Measurements from ENCODE around the gene RBMS3.
"Not testable (repeated sequence)": the region's sequence is repeated elsewhere in the genome, so short reads cannot be mapped to it uniquely, and the experiment has no call there.

The RBMS3 gene

DNA sequence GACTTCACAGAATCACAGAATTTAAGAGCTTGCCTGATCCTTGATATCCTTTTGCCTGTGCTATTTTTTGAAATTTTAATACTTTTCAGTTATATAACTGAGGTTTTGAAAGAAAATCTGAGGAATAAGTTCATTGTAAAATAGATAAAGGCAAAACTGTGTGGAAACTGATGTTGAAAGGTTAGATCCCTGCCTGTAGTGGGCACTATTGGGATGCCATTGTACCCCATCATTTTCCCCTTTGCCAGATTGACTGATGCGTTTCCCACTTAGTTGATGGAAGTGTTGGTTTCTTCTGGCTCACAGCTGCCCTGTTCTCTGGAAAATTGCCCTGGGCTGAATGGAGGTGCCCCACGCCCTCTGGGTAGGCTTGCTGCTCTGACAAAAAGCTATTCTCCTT is 387.9 kb downstream of the RBMS3 start:
- H3K4me3 ChIP-seq (ENCODE audit: control insufficient read depth in 1 of 7, extremely low read depth in 1 of 7, insufficient read depth in 4 of 7, low read depth in 2 of 7, low read length in 6 of 7): no peak overlapping the region
- H3K36me3 ChIP-seq (ENCODE audit: control insufficient read depth in 4 of 4, insufficient read depth in 4 of 4, low read length in 3 of 4): no peaks in the 10 kb centered on the region
- H3K27me3 ChIP-seq (replicated peaks in 2 of 5; ENCODE audit: control insufficient read depth in 4 of 5, insufficient read depth in 5 of 5, low read length in 4 of 5): no peaks in the 10 kb centered on the region
- no peaks in the 10 kb centered on the region for H3K9me3 ChIP-seq (ENCODE audit: control extremely low read depth in 1 of 5, control insufficient read depth in 4 of 5, insufficient read depth in 2 of 5, low read depth in 1 of 5, low read length in 4 of 5)
- CTCF ChIA-PET: interaction anchor here (0.6 kb wide), 1 partner anchor 151 kb away, joined by 3 read pairs; no protein-coding TSS in a partner anchor
- no peak for DNase-seq
- POLR2A ChIA-PET: no interaction called here
- no CpG with 5 or more reads among the region's 2 CpGs for WGBS (ENCODE audit: insufficient coverage)
- H3K4me1 ChIP-seq (ENCODE audit: control extremely low read depth in 1 of 4, control insufficient read depth in 4 of 4, insufficient read depth in 4 of 4, low read length in 3 of 4): no peaks in the 10 kb centered on the region
- no peak overlapping the region for H3K27ac ChIP-seq (ENCODE audit: insufficient read depth in 1 of 2, low read depth in 1 of 2, low read length in 2 of 2, poor library complexity in 1 of 2, severe bottlenecking in 2 of 2)

GRCh38 chr3:29670476-29670875 is 389.6 kb downstream of the RBMS3 start:
- H3K4me3 ChIP-seq (ENCODE audit: control insufficient read depth in 1 of 7, extremely low read depth in 1 of 7, insufficient read depth in 4 of 7, low read depth in 2 of 7, low read length in 6 of 7); POLR2A ChIA-PET; H3K4me1 ChIP-seq (ENCODE audit: control extremely low read depth in 1 of 4, control insufficient read depth in 4 of 4, insufficient read depth in 4 of 4, low read length in 3 of 4); DNase-seq; H3K36me3 ChIP-seq (ENCODE audit: control insufficient read depth in 4 of 4, insufficient read depth in 4 of 4, low read length in 3 of 4); H3K9me3 ChIP-seq (ENCODE audit: control extremely low read depth in 1 of 5, control insufficient read depth in 4 of 5, insufficient read depth in 2 of 5, low read depth in 1 of 5, low read length in 4 of 5); H3K27me3 ChIP-seq (replicated peaks in 2 of 5; ENCODE audit: control insufficient read depth in 4 of 5, insufficient read depth in 5 of 5, low read length in 4 of 5); CTCF ChIA-PET; H3K27ac ChIP-seq (ENCODE audit: insufficient read depth in 1 of 2, low read depth in 1 of 2, low read length in 2 of 2, poor library complexity in 1 of 2, severe bottlenecking in 2 of 2): not testable (repeated sequence)
- WGBS (ENCODE audit: insufficient coverage): 97% methylated on average over 7 of the region's 7 CpGs

DNA sequence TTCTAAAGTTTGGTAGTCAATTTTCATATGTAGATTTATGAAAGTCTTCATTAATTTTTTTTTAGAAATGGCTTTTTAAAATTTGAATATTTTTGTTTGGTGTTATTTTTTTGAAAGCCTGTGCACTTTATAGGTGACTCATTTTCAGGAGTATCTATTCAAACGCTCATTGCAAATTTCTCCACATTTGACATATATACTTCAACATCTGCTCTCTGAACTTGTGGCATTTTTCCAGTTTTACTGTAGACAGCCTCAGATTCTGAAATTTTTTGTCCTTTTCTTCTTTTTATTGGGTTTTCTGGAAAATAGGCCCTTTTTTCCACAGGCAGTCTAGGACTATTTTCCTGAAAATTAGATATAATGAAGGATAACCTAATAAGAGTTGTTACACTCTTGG is 396.6 kb downstream of the RBMS3 start:
- DNase-seq: no peak
- ChIA-PET CTCF (no interaction called here), POLR2A (no interaction called here)
- Histone ChIP-seq H3K4me1 (ENCODE audit: control extremely low read depth in 1 of 4, control insufficient read depth in 4 of 4, insufficient read depth in 4 of 4, low read length in 3 of 4) (no peaks in the 10 kb centered on the region), H3K36me3 (ENCODE audit: control insufficient read depth in 4 of 4, insufficient read depth in 4 of 4, low read length in 3 of 4) (no peaks in the 10 kb centered on the region), H3K27ac (ENCODE audit: insufficient read depth in 1 of 2, low read depth in 1 of 2, low read length in 2 of 2, poor library complexity in 1 of 2, severe bottlenecking in 2 of 2) (no peak overlapping the region), H3K9me3 (ENCODE audit: control extremely low read depth in 1 of 5, control insufficient read depth in 4 of 5, insufficient read depth in 2 of 5, low read depth in 1 of 5, low read length in 4 of 5) (no peaks in the 10 kb centered on the region), H3K27me3 (replicated peaks in 2 of 5; ENCODE audit: control insufficient read depth in 4 of 5, insufficient read depth in 5 of 5, low read length in 4 of 5) (no peaks in the 10 kb centered on the region), H3K4me3 (ENCODE audit: control insufficient read depth in 1 of 7, extremely low read depth in 1 of 7, insufficient read depth in 4 of 7, low read depth in 2 of 7, low read length in 6 of 7) (no peak overlapping the region)
- WGBS (ENCODE audit: insufficient coverage): no CpG with 5 or more reads among the region's 1 CpG

DNA sequence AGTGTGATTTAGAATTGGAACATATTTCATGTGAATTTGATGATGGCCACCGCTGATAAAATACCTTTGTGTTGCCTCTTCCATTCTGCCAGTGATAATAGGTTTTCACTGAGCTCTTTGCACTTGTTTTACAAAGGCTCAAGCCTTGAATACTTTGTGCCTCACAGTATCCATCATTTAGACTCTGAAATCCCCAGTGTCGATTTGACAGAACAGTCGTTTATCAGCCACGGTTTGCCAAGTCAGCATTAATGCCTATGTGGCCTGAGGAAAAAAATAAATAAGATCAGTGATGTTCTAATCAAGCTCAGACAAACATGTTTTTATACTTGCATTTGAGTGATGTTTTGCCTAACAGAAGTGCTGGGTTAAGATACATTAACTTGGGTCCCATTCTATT is 399.1 kb downstream of the RBMS3 start:
- Histone ChIP-seq H3K4me1 (ENCODE audit: control extremely low read depth in 1 of 4, control insufficient read depth in 4 of 4, insufficient read depth in 4 of 4, low read length in 3 of 4) (peaks cover 0 to 6% (median 0%) of the 10 kb centered on the region in 4 experiments), H3K4me3 (ENCODE audit: control insufficient read depth in 1 of 7, extremely low read depth in 1 of 7, insufficient read depth in 4 of 7, low read depth in 2 of 7, low read length in 6 of 7) (no peak overlapping the region), H3K36me3 (ENCODE audit: control insufficient read depth in 4 of 4, insufficient read depth in 4 of 4, low read length in 3 of 4) (no peaks in the 10 kb centered on the region), H3K27ac (ENCODE audit: insufficient read depth in 1 of 2, low read depth in 1 of 2, low read length in 2 of 2, poor library complexity in 1 of 2, severe bottlenecking in 2 of 2) (no peak overlapping the region), H3K27me3 (replicated peaks in 2 of 5; ENCODE audit: control insufficient read depth in 4 of 5, insufficient read depth in 5 of 5, low read length in 4 of 5) (no peaks in the 10 kb centered on the region), H3K9me3 (ENCODE audit: control extremely low read depth in 1 of 5, control insufficient read depth in 4 of 5, insufficient read depth in 2 of 5, low read depth in 1 of 5, low read length in 4 of 5) (no peaks in the 10 kb centered on the region)
- DNase-seq: no peak
- WGBS (ENCODE audit: insufficient coverage): 100% methylated on average over 1 of the region's 4 CpGs
- ChIA-PET POLR2A (no interaction called here), CTCF (no interaction called here)

GRCh38 chr3:29683018-29683993 is 402.4 kb downstream of the RBMS3 start:
- Histone ChIP-seq H3K4me3 (ENCODE audit: control insufficient read depth in 1 of 7, extremely low read depth in 1 of 7, insufficient read depth in 4 of 7, low read depth in 2 of 7, low read length in 6 of 7) (no peak overlapping the region), H3K27ac (ENCODE audit: insufficient read depth in 1 of 2, low read depth in 1 of 2, low read length in 2 of 2, poor library complexity in 1 of 2, severe bottlenecking in 2 of 2) (no peak overlapping the region), H3K9me3 (ENCODE audit: control extremely low read depth in 1 of 5, control insufficient read depth in 4 of 5, insufficient read depth in 2 of 5, low read depth in 1 of 5, low read length in 4 of 5) (no peaks in the 10 kb centered on the region), H3K27me3 (replicated peaks in 2 of 5; ENCODE audit: control insufficient read depth in 4 of 5, insufficient read depth in 5 of 5, low read length in 4 of 5) (no peaks in the 10 kb centered on the region), H3K36me3 (ENCODE audit: control insufficient read depth in 4 of 4, insufficient read depth in 4 of 4, low read length in 3 of 4) (no peaks in the 10 kb centered on the region), H3K4me1 (ENCODE audit: control extremely low read depth in 1 of 4, control insufficient read depth in 4 of 4, insufficient read depth in 4 of 4, low read length in 3 of 4) (peaks cover 0 to 6% (median 0%) of the 10 kb centered on the region in 4 experiments)
- DNase-seq: peak; percentile 3 to 56 (median 32)
- CTCF ChIA-PET: no interaction called here
- WGBS (ENCODE audit: insufficient coverage): 100% methylated on average over 1 of the region's 5 CpGs
- POLR2A ChIA-PET: no interaction called here

DNA sequence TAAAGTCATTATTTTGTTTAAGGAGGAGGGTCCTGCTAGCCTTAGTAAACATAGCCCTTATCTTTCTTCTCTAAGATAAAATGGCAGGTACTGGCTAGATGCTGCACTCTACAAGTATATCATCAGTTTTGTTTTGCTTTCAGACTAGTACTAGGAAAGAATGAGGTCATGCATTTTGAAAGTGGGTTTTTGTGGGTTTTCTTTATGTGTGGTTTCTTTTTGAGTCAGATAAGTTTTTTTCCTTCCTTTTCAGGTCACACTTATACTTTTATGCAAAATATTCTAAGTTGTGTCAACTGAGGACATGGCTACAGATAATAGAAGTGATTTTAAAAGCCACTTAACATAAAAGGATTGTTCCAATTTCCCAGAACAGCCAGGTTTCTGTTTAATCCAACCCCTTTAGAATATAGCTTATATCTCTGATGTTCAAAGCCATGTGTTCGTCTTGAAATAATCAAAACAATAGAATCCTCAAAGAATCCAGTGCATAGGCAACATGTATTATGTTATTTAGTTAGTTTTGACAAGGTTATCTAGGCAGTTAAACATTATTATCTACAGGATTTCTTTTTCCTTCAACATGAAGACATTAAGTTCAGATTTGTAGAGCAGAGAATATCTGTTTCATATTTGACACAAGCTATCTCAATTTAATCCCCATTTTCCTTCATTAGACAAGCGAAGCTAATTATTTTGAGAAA is 406.2 kb downstream of the RBMS3 start:
- Histone ChIP-seq H3K27me3 (replicated peaks in 2 of 5; ENCODE audit: control insufficient read depth in 4 of 5, insufficient read depth in 5 of 5, low read length in 4 of 5) (no peaks in the 10 kb centered on the region), H3K27ac (ENCODE audit: insufficient read depth in 1 of 2, low read depth in 1 of 2, low read length in 2 of 2, poor library complexity in 1 of 2, severe bottlenecking in 2 of 2) (no peak overlapping the region), H3K4me1 (ENCODE audit: control extremely low read depth in 1 of 4, control insufficient read depth in 4 of 4, insufficient read depth in 4 of 4, low read length in 3 of 4) (peaks cover 0 to 6% (median 0%) of the 10 kb centered on the region in 4 experiments), H3K9me3 (ENCODE audit: control extremely low read depth in 1 of 5, control insufficient read depth in 4 of 5, insufficient read depth in 2 of 5, low read depth in 1 of 5, low read length in 4 of 5) (no peaks in the 10 kb centered on the region), H3K4me3 (ENCODE audit: control insufficient read depth in 1 of 7, extremely low read depth in 1 of 7, insufficient read depth in 4 of 7, low read depth in 2 of 7, low read length in 6 of 7) (no peak overlapping the region), H3K36me3 (ENCODE audit: control insufficient read depth in 4 of 4, insufficient read depth in 4 of 4, low read length in 3 of 4) (no peaks in the 10 kb centered on the region)
- WGBS (ENCODE audit: insufficient coverage): no CpG with 5 or more reads among the region's 2 CpGs
- CTCF ChIA-PET: no interaction called here
- DNase-seq: peak; percentile 4 to 51 (median 4)
- POLR2A ChIA-PET: no interaction called here

DNA sequence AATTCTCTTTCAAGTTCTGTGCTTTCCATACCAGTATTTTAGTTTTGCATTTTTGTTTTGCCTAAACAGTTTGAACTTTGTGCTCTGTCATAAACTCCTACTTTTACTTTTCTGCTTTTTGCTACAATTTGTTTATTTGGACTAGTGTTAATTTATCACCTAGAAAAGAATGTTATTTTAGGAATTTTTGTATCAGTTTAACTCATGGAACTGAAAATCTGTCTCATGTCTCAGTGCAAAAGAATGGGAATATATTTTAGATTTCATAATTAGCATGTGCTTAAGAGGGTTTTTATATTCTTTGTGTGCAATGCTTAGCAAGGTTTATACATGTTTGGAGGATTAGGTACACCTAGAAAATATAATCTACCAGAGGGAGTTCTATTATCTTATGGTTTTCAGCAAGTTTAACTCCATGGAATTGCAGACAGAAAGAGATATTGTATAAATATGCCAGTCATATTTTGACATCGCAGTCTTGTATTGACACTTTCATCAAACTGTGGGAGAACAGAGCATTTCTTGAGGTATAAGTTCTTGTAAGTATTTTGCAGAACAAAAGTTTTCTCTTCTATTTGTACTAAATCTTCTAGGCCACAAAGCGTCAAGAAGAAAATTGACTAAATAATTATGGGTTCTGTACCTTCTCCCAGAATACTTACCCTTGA is 409.9 kb downstream of the RBMS3 start:
- Histone ChIP-seq H3K27me3 (replicated peaks in 2 of 5; ENCODE audit: control insufficient read depth in 4 of 5, insufficient read depth in 5 of 5, low read length in 4 of 5) (no peaks in the 10 kb centered on the region), H3K27ac (ENCODE audit: insufficient read depth in 1 of 2, low read depth in 1 of 2, low read length in 2 of 2, poor library complexity in 1 of 2, severe bottlenecking in 2 of 2) (no peak overlapping the region), H3K4me3 (ENCODE audit: control insufficient read depth in 1 of 7, extremely low read depth in 1 of 7, insufficient read depth in 4 of 7, low read depth in 2 of 7, low read length in 6 of 7) (no peak overlapping the region), H3K36me3 (ENCODE audit: control insufficient read depth in 4 of 4, insufficient read depth in 4 of 4, low read length in 3 of 4) (no peaks in the 10 kb centered on the region), H3K9me3 (ENCODE audit: control extremely low read depth in 1 of 5, control insufficient read depth in 4 of 5, insufficient read depth in 2 of 5, low read depth in 1 of 5, low read length in 4 of 5) (no peaks in the 10 kb centered on the region), H3K4me1 (ENCODE audit: control extremely low read depth in 1 of 4, control insufficient read depth in 4 of 4, insufficient read depth in 4 of 4, low read length in 3 of 4) (peaks cover 0 to 3% (median 0%) of the 10 kb centered on the region in 4 experiments)
- DNase-seq: no peak
- no CpG with 5 or more reads among the region's 2 CpGs for WGBS (ENCODE audit: insufficient coverage)
- ChIA-PET CTCF (no interaction called here), POLR2A (no interaction called here)
